HepG2 (cell line): ENCODE data around the gene WDR20. TPM values are rescaled to one million over a fixed set of nuclear protein-coding genes. Genes with fewer than 3 reads are reported as not detected.

ENCODE experiments used
- ARNT2 ChIP-seq: sonication (generic); formaldehyde crosslinking; IDR thresholded peaks from 2 replicates; pipeline ENCODE4 v1.8.0; 2022; ENCODE audit warnings: mild to moderate bottlenecking, low read depth, missing genetic modification reagents, moderate library complexity
- CBX1 ChIP-seq: IDR thresholded peaks from one replicate; pipeline ENCODE4 v1.6.1; 2016; ENCODE audit warnings: antibody characterized with exemption, low read depth
- FLYWCH1 ChIP-seq: sonication (generic); formaldehyde crosslinking; IDR thresholded peaks from 2 replicates; pipeline ENCODE4 v1.8.1; 2023; ENCODE audit warnings: mild to moderate bottlenecking, missing genetic modification reagents
- KDM4B ChIP-seq: sonication (generic); formaldehyde crosslinking; IDR thresholded peaks from 2 replicates; pipeline ENCODE4 v1.4.0; 2020; ENCODE audit warnings: missing genetic modification reagents
- MLX ChIP-seq: IDR thresholded peaks from 2 replicates; pipeline ENCODE4 v1.6.1; 2016
- NFKBIZ ChIP-seq: IDR thresholded peaks from 2 replicates; pipeline ENCODE4 v1.6.1; 2018; ENCODE audit warnings: missing genetic modification reagents, missing compliant biosample characterization
- PRDM10 ChIP-seq: sonication (generic); formaldehyde crosslinking; IDR thresholded peaks from 2 replicates; pipeline ENCODE4 v1.4.0; 2020; ENCODE audit warnings: low read depth, missing genetic modification reagents
- ZBTB14 ChIP-seq: sonication (generic); formaldehyde crosslinking; IDR thresholded peaks from 2 replicates; pipeline ENCODE4 v1.4.0; 2020; ENCODE audit warnings: missing genetic modification reagents
- ZBTB43 ChIP-seq: sonication (generic); formaldehyde crosslinking; conservative IDR thresholded peaks from 2 replicates; pipeline ENCODE4 v1.4.0; 2020; ENCODE audit warnings: missing genetic modification reagents
- ZNF674 ChIP-seq: sonication (generic); formaldehyde crosslinking; IDR thresholded peaks from 2 replicates; pipeline ENCODE4 v1.5.0; 2020; ENCODE audit warnings: low read depth, mild to moderate bottlenecking, missing genetic modification reagents
- ZNF687 ChIP-seq: sonication (generic); formaldehyde crosslinking; IDR thresholded peaks from 2 replicates; pipeline ENCODE4 v1.5.1; 2020; ENCODE audit warnings: mild to moderate bottlenecking, missing genetic modification reagents, moderate library complexity
- ZNF703 ChIP-seq: sonication (generic); formaldehyde crosslinking; IDR thresholded peaks from 2 replicates; pipeline ENCODE4 v1.5.1; 2020; ENCODE audit warnings: missing genetic modification reagents, mild to moderate bottlenecking, moderate library complexity, borderline replicate concordance
- ZNF710 ChIP-seq: sonication (generic); formaldehyde crosslinking; IDR thresholded peaks from 2 replicates; pipeline ENCODE4 v1.5.0; 2020; ENCODE audit warnings: mild to moderate bottlenecking, missing genetic modification reagents, borderline replicate concordance
- polyA plus RNA-seq, 8 experiments: library from polyadenylated mRNA; depleted of rRNA in 3 of 8; stranded (reverse) in 7 of 8; unstranded in 1 of 8; fragments of >200 nt; fragmentation: Illumina TruSeq in 4 of 8; extraction: Trizol in 4 of 8; gene quantifications; 2 replicates each; pipeline versions ENCODE4 v1.2.1 to v1.2.3, GENCODE V29; 2011 to 2016; ENCODE audit warnings: low read depth in 4 of 8, missing spikeins in 1 of 8, mixed read lengths in 1 of 8; ENCODE audit not compliant: insufficient read depth in 1 of 8
- total RNA-seq, 5 experiments: library from RNA; depleted of rRNA; stranded (reverse); fragments of >200 nt; fragmentation: Illumina TruSeq; extraction: Trizol; gene quantifications; 2 replicates each; pipeline ENCODE4 v1.2.3, GENCODE V29; 2016; ENCODE audit warnings: low read depth in 1 of 5

Gene WDR20
- total and polyA plus RNA-seq, 2 of the 13 experiments (the other 11 are each of a cell fraction or from before 2014, with no cell fraction given), result 10.4 to 23.2 TPM

GRCh38 chr14:102139286-102140026, at the start of gene WDR20 (continued):
- TF ChIP-seq ZBTB14, result peak; percentile 28; the same call in 1 of the 2 replicates
- TF ChIP-seq ZBTB43 (CRISPR knock-in tag), result no peak; the same call in 1 of the 2 replicates
- TF ChIP-seq CBX1, result no peak
- 0 out of 2 replicates have a peak, but pooled peaks have one; percentile 29 for TF ChIP-seq PRDM10
- TF ChIP-seq ZNF687, result peak; percentile 85
- TF ChIP-seq ARNT2 (CRISPR knock-in tag), result no peak; the same call in 1 of the 2 replicates
- 0 out of 2 replicates have a peak, but pooled peaks have one; percentile 24 for TF ChIP-seq NFKBIZ
- TF ChIP-seq KDM4B (CRISPR knock-in tag), result peak; percentile 21; the same call in 1 of the 2 replicates
- TF ChIP-seq ZNF674 (CRISPR knock-in tag), result 0 out of 2 replicates have a peak, but pooled peaks have one; percentile 62
- 0 out of 2 replicates have a peak, but pooled peaks have one; percentile 22 for TF ChIP-seq ZNF710
- TF ChIP-seq MLX, result no peak
- no peak for TF ChIP-seq ZNF703 (CRISPR knock-in tag)
- no peak for TF ChIP-seq FLYWCH1 (CRISPR knock-in tag)
